Right ventricle myocardium superior (tissue), 1 donor: ENCODE results near the gene USP2. TPM values are rescaled to one million over a fixed set of nuclear protein-coding genes. Genes with fewer than 3 reads are reported as not detected.

Source experiments
- ATAC-seq: fragments of 200-7000 bp; cut with Tn5 transposase; one replicate; pipeline ENCODE4 v1.9.1; 2020; ENCODE audit warnings: mild to moderate bottlenecking; ENCODE audit not compliant: poor library complexity
- DNase-seq: peaks from one replicate; pipeline ENCODE4 v3.0.0-alpha.2; 2020
- intact Hi-C: fragments of 100-400 bp; cut with DNase I; formaldehyde crosslinking; loops from one replicate; pipeline ENCODE4 v1.11.2; 2022
- total RNA-seq: library from RNA; stranded (reverse); fragmentation: NEBNext Ultra II Directional; extraction: Animal tissue kit (Norgen Biotek cat#: 25700); gene quantifications from one replicate; pipeline ENCODE4 v1.2.1, GENCODE V29; 2021
- donor health status: DM: no; HTN: yes; CAD: no; lungs with severe emphysema.

USP2 gene
- total RNA-seq, 1 donor from 2014 or later = 136 TPM

DNA sequence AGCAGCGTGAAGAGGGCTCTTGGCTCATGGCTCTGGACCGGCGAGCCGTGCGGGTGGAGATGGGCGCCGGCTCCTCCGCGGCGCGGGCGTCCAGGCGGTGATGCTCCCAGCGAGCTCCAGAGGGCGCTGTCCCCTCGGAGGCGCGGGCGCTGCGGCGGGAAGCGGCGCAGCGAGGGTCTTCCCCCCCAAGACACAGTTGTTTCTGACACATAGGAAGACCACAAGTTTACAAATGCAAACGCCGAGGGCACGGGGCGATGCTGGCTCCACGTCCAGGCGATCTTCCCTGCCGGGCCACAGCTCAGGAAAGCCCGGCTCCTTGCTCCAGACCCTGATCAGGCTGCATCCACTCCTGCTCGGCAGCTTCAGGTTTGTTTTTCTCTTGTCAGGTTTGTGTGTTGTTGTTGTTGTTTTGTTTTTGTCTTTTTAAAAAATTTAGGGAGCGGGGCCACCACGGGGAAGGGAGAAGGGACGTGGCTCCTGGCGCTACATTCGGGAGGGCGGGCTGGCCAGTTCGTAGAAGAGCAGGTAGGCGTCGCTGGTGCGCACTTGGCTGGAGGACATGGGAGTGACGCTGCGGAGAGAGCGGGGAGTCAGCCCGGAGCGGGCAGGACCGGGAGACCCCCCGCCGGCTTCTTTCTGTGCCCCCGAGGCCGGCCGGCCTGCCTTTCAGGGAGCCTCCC, 25.0 kb downstream of the USP2 start:
- ATAC-seq (peak; percentile 77), DNase-seq (peak; percentile 89)
- intact Hi-C loops = loop anchor here (10.0 kb wide), 1 partner anchor 118 kb away; no protein-coding TSS in a partner anchor

DNA sequence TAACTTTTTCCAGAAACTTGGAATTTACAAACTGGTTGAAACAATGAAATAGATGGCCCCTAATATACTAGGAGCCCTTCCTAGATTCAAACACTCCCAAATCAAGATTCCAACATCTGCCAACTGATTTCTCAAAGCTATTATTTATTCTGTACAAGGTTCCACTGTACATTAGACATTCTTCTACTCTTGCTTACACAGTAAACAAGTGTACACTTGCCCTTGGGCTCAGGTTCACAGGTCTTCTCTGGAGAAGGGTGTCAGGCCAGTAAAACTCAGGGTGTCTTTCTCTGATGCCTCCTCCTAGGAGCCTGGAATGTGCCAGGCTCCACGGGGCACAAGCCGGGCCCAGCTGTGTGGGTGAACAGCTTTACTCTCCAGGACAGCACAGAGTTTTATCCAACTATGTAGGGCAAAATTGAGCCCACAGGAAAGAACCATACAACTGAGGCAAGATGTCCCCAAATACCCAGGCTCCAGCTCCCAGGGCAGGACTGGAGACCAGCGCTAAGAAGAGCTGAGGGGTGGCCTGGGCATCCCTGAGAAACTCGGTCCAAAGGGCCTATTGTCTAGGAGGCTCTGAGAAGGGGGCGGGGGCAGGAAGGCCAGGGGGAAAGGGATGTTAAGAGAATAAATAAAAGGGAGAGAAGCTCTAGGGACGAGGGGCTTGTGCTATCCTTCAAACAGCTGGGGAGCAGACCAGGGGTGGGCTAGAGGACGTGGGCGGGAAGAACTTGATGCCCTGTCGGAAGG, 26.2 kb downstream of the USP2 start:
- DNase-seq (no peak), ATAC-seq (no peak)
- intact Hi-C loops = loop anchor here (10.0 kb wide), 1 partner anchor 120 kb away; no protein-coding TSS in a partner anchor

DNA sequence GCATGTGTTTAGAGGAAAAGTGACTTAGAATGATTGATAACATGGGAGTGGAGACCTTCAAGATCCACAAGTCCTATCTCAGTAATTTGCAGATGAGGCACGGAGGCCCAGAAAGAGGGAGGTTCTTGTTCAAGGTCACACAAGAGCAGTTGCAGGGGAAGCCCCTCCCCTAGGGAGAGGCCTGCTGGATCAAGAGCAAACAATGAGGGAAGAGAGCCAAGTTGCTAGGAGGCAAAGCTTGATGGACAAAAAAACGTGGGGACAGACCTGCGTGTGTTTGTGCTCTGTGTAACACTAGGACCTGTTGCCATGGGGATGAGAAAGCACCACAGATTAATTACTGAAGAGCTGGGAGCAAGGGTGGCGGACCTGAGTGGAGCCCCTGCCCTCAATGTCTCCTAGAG, 28.6 kb downstream of the USP2 start:
- peak; percentile 37 for ATAC-seq
- peak; percentile 56 for DNase-seq
- intact Hi-C loops = loop anchor here (10.0 kb wide), 1 partner anchor 122 kb away; no protein-coding TSS in a partner anchor

DNA sequence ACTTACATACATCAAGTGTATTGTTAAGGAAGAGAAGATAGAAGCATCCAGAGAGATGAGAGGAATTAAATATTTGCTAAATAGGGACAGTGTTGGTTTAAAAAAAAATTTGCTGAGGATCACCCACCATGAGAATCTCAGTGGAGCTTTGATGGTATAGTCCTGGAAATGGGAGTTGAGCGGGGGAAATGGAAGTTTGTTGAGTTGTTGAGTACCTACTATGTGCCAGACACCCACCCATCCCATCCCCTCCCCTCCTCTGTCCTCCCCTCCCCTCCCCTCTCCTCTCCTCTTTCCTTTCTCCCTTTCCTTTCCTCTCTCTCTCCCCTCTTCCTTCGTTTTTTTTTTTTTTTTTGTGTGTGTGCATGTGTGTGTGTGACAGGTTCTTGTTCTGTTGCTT, 30.3 kb downstream of the USP2 start:
- no peak for DNase-seq
- intact Hi-C loops = loop anchor here (10.0 kb wide), 1 partner anchor 124 kb away; no protein-coding TSS in a partner anchor
- ATAC-seq = no peak

DNA sequence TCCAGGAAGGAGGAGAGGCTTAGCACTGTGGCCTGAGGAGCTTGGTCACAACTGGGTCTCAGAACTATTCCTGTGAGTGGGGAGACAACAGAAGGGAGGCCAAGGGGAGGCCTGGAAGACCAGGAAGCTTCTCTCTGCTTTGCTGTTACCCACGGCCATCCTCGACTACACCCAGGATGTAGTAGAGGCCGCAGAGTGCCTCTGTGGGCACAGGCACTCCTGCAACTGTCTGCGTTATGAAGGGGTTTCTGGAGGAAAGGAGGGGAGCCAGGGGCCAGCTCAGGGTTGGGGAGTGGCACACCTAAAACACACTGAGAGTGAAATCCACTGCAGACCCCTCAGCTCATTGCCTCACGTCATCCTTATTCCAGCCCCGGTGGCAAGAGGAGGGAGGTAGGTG, 31.2 kb downstream of the USP2 start:
- no peak for ATAC-seq
- intact Hi-C loops = loop anchor here (10.0 kb wide), 1 partner anchor 124 kb away; no protein-coding TSS in a partner anchor
- peak; percentile 10 for DNase-seq

DNA sequence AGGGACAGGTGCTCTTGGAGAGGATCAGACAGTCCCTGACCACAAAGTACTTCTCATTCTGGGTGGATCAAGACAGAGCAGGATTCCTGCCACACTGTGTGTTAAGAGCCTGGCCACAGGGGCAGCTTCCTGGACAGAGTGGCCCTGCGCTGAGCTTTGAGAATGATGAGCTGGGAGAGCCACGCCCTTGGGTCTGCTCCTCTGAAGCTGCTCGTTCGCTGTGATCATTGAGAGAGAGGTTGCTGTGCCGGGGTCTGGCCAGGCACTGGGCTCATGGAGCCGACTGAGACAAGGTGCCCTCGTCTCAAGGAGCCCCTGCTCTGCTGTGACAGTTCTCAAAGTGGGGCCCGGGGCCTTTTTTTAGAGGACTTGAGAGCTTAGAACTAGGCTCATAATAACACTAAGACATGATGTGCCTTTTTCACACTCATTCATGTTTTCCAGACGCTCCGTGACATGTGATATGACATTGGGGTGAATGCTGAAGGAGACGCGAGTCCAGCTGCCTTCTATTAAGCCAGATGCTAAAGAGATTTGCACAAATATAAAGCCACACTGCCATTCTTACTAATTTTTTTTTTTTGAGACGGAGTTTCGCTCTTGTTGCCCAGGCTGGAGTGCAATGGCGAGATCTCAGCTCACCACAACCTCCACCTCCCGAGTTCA, 33.4 kb downstream of the USP2 start:
- DNase-seq (no peak), ATAC-seq (no peak)
- intact Hi-C loops = no loop called here

DNA sequence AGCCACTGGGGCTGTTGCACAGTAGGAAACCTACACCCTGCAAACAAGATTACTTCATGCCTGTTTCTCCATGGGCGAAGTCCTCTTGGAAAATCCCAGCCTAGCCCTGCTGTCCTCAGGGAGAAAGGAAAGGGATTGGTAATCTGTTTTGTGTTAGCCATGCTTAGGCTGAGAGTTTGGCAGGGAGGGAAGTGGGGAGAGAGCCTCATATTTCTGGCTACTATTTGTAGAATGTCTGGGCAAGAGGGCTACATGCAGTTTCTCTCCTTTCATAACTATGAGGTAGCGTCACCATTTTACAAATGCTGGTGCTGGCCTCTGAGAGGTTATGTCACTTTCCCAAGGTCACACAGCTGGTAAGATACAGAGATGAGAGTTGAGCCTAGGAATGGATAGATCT, 34.2 kb downstream of the USP2 start:
- DNase-seq (no peak), ATAC-seq (no peak)
- intact Hi-C loops = no loop called here

DNA sequence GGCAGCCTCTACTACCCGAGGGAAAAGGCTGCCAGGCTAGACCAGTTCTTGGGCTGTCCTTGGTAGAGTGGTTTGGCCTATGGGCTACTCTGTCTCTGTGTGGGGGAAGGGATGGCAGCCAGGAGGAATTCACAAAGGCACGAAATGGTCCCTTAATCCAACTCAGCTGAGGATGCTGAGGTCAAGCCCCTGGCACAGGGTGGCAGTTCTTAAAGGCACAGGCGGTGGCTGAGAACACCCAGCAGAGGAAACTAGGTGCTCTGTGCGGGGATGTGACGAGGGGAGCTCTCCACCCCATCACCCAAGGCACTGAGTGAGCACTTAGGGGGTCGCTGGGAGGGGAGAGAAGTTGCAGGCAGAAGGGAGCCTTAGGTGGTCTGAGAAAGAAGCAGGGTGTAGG, 34.9 kb downstream of the USP2 start, which contains the start of gene MFRP:
MFRP (minus strand) TSS at position 101 of the 400 bp plus-strand sequence. CDS start 192 bp downstream, outside the sequence.
- DNase-seq (no peak), ATAC-seq (no peak)
- intact Hi-C loops = no loop called here

DNA sequence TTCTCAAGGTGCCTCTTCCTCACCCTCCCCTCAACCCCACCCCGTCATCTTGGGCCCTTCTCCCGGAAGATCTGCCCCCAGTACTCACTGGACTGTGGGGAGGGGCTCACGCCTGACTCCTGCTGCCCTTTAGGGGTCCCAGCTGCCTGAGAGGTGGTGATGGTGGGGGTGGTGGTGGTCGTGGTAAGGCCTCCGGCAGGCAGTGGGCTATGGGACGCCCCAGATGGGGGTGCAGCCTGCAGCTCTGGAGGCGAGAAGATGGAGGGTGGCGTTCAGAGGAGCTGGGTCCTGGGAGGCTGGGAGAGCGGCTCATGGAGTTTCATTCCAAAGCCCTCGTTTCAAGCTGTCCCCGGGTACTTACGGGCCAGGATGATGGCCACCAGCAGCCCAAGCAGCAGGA, 35.8 kb downstream of the USP2 start:
- DNase-seq (no peak), ATAC-seq (no peak)
- intact Hi-C loops = no loop called here

DNA sequence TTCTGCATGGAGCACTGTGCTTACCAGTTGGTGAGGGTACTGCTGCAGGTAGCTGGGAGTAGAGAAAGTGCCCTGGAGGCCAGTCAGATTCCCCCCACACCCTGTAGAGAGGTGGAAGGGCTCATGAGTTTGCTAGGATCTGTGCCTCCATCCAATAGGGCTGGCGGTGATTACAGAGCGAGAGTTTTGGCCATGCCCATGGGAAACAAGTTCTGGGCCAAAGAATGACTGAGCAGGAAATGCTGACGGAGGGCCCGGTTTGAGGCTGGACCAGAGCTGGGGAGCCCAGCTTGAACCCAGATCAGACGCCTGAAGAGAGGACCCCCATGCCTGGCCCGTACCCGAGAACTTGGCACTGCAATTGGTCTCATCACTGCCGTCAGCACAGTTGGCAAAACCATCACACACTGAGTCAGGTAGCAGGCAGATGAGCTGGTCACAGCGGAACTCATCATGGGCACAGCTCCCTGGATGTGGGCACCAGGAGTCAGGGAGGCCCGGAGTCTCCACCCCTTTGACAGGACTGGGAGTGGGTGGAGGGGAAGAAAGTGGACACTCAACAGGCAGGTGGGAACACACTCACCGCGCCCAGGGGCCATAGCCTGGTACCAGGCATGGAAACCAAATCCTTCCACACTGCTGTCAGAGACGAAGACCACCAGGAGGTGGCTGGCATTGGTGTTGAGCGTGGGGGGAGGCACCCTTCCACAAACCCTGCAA, 37.0 kb downstream of the USP2 start:
- no peak for ATAC-seq
- no peak for DNase-seq
- intact Hi-C loops = no loop called here

DNA sequence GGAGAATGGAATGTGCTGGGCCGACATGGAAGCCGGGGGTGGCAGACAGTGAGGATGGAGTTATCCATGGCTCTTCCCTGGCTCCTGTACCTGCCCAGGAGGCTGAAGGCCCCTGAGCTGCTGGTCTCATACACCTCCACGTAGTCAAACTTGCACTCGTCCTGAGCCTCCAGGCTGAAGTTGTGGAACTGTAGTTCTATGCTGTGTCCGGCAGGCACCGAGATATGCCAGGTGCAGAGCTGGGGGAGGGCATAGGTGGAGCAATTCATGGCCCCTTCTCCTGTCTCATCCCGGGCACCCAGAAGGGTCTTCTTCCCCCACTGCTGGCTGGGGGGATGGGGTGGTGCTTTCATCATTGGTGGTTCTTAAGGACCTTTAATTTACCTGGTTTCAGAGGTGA, 37.8 kb downstream of the USP2 start:
- no peak for ATAC-seq
- intact Hi-C loops = no loop called here
- no peak for DNase-seq

DNA sequence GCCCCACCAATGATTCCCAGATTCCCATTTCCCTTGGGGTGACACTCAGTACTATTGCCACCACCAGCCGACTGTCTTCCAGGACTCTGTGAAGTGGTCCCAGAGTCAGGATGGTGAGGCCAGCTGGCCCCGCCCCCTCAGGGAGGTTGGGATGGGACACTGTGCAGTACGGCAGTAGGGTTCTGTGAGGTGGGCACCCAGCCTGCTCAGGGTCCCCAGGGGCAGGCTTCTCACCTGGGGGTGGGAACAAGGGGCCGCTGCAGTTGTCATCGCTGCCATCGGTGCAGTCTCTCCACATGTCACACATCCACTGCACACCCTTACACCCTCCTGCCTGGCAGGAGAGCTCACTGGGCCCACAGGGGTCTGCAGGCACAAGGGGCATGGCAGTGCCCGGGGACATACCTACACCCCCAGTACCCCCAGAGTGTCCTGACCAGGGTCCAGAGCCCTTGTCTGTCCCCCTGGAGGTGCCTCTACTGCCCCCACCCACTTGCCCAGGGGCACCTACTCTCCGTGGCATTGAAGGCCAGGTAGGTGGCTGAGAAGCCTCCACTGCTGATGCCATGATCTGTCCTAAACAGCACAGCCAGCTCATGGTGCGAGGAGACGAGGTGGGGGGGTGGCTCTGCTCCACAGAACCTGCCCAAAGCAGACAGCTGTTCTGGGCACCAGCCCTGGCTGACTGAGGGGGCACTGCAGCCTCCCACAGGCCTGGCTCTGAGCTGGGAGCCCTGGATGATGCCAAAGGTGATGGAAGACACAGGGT, 38.9 kb downstream of the USP2 start:
- DNase-seq (no peak), ATAC-seq (no peak)
- intact Hi-C loops = no loop called here

DNA sequence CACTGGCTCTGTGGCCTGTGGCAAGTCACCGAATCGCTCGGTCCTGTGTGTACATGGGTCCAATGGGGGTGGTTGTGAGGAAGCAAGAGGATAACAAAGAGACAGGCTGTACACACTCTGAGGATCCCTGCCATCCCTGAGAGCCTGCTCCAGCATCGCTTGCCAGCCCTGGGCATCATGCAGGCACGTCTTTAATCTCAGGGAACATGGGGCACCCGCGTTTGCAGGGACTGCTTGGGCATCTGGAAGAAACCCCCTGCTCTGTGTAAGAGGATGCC, 39.5 kb downstream of the USP2 start:
- intact Hi-C loops = no loop called here
- ATAC-seq (no peak), DNase-seq (no peak)

DNA sequence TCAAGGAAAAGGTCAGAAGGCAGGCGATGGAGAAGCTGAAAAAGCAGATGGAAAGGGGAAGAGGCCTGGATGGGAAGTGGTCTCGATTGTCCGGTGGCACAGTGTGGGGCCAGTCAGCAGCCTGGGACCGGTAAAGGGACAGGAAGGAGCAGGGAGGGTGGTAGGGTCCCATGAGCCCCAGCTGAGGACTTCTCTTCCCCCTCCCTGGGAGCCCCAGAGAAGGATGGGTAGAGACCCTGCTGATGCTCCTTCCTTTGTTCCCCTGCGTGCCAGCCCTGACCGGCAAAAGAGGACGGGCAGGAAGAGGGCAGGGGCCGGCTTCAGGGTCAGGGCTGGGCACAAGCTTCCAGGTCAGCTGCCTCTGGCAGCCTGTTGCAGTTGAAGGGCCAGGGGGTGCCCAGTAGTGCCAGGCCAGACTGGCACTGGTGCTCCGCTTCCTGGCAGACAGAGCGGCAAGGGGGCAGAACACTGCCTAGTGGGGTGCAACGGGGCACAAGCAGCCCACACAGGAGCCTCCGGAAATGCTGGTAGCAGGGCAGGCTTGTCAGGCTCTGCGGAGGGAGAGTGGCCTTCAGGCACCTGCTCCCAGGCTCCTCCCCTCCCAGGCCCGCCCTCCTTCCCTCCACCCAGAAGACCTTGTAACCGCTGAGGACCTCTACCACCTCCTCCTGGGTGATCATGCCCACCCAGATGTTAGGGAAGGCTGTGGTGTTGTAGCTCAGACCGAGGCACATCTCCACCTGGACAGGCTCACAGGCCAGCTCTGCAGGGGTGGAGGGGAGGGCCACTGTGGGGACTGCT, 40.1 kb downstream of the USP2 start:
- DNase-seq (no peak), ATAC-seq (no peak)
- intact Hi-C loops = no loop called here

DNA sequence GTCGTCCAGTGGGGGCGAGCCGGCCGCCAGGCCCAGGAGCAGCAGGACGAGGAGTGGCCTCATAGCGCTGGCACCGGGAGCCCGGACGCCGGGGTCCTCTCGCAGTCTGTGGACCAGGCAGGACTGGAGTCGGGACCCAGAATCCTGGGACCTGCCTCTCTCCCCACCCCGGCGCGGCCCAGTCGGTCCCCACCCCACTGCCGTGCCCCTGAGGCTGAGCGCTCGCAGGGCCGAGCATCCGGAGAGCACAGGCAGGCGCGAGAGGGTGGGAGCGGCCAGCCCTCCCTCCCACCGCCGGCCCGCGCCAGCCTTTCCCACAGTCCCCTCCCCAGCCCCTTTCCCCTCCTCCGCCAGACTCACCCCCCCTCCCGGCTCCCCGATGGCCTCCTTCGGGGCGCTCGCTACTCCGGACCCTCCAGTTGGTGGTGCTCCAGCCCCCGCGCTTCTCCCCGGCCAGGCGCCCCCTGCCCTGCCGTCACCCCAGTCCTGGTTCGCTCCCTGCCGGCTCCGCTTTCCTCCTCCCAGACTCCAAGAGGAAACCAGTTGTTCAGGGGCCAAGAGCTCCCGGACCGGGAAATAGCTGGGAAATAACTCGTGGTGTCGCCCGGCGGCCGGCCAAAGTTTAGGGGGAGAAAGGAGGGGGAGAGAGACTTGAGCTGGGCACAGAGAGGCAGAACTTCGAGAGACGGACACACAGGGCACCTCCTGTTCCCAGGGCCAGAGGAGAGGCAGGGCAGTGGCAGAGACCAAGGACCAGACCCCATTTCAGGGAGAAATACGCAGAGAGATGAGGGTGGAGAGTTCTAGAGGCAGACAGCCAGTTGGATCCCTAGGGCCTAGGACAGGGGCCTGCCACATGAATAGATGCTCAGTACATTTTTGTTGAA, 40.9 kb downstream of the USP2 start, which contains the start of gene C1QTNF5:
C1QTNF5 (minus strand) TSS at position 549 of the 887 bp plus-strand sequence; CDS start at position 63, 486 bp downstream.
- intact Hi-C loops = no loop called here
- DNase-seq = peak; percentile 93
- peak; percentile 58 for ATAC-seq

DNA sequence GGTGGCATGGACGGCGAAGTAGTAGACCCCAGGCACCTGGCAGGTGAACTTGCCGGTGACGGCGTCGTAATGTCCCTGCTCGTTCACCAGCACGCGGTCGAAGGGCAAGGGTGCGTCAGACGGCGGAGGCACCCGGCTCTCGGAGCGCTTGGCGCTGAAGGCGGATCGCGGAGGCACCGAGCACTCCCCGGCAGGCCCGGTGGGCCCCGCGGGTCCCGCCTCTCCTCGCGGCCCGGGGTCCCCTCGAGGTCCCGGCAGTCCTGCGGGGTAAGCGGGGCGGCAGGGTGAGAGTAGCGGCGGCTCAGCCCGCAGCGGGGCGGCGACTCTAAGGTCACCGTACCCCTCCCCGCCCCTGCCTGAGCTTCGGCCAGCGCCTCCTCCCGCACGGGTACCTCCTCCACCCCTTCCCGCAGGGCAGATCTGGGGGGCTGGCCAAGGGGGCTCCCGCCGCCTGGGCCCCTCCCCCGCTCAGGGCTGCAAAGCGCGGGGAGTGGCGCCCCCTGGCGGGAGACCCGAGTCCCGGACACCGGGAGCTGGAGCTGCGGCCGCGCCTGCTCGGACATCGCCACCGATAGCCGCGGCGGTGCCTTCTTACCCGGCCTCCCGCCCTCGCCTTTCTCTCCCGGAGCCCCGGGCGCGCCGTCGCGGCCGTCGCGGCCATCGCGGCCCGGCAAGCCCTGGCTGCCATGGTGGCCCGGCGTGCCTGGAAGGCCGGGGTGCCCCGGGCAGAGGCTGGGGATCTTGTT, 41.7 kb downstream of the USP2 start:
- intact Hi-C loops = loop anchor here (5.0 kb wide), 1 partner anchor 38 kb away; no protein-coding TSS in a partner anchor
- peak; percentile 86 for DNase-seq
- ATAC-seq = peak; percentile 81
